Activated CD4-positive, alpha-beta T cell treated with anti-CD3 and anti-CD28 coated beads, Interleukin-2, amount 10 ng/mL, durations not matched to agents 7 days and 5 days (primary cell): ENCODE data around the gene DOK5. TPM values are rescaled to one million over a fixed set of nuclear protein-coding genes. Genes with fewer than 3 reads are reported as not detected.

Source experiments
- CTCF ChIA-PET: fragments of 350-600 bp; sonication (Branson Sonifier 250); formaldehyde crosslinking; loops from one replicate; lab custom pipeline; 2021; ENCODE audit warnings: antibody characterized with exemption; lab: Charles Lee
- POLR2A ChIA-PET: fragments of 350-600 bp; sonication (Branson Sonifier 250); formaldehyde crosslinking; loops from one replicate; lab custom pipeline; 2021; ENCODE audit warnings: antibody characterized with exemption; lab: Charles Lee
- DNase-seq: peaks from one replicate; pipeline ENCODE4 v3.0.0-alpha.2; 2020
- H3K27ac Mint-ChIP-seq: one replicate; pipeline ENCODE4 v1.8.0; 2021; ENCODE audit warnings: mild to moderate bottlenecking, moderate library complexity, mixed read lengths
- H3K27me3 Mint-ChIP-seq: one replicate; pipeline ENCODE4 v1.8.0; 2021; ENCODE audit warnings: mixed read lengths
- H3K36me3 Mint-ChIP-seq: one replicate; pipeline ENCODE4 v1.8.0; 2021; ENCODE audit warnings: low read depth, mixed read lengths
- H3K4me1 Mint-ChIP-seq: one replicate; pipeline ENCODE4 v1.8.0; 2021; ENCODE audit warnings: mixed read lengths
- H3K4me3 Mint-ChIP-seq: one replicate; pipeline ENCODE4 v1.8.0; 2021; ENCODE audit warnings: mild to moderate bottlenecking, moderate library complexity, mixed read lengths
- H3K9me3 Mint-ChIP-seq: one replicate; pipeline ENCODE4 v1.8.0; 2021; ENCODE audit warnings: mixed read lengths
- total RNA-seq, 2 experiments: library from RNA; stranded (reverse); gene quantifications; one replicate each; pipeline ENCODE4 v1.2.3, GENCODE V29; 2021

DOK5 gene
- total RNA-seq, 2 experiments from 2014 or later: not detected

GRCh38 chr20:54499111-54499510 lies 23.7 kb downstream of the DOK5 start:
- DNase-seq: no peak
- Mint-ChIP-seq H3K4me1 (no peaks in the 10 kb centered on the region), H3K27ac (no peak overlapping the region), H3K27me3 (no peaks in the 10 kb centered on the region), H3K4me3 (no peak overlapping the region), H3K36me3 (no peaks in the 10 kb centered on the region), H3K9me3 (no peaks in the 10 kb centered on the region)
- POLR2A ChIA-PET: no interaction called here
- CTCF ChIA-PET: no interaction called here

- H3K27ac Mint-ChIP-seq: no peak overlapping the region
- no peaks in the 10 kb centered on the region for H3K9me3 Mint-ChIP-seq
- ChIA-PET POLR2A (no interaction called here), CTCF (no interaction called here)
- no peaks in the 10 kb centered on the region for H3K27me3 Mint-ChIP-seq
- H3K4me3 Mint-ChIP-seq: no peak overlapping the region
- DNase-seq: no peak
- no peaks in the 10 kb centered on the region for H3K36me3 Mint-ChIP-seq
- H3K4me1 Mint-ChIP-seq: no peaks in the 10 kb centered on the region
Measured at GRCh38 chr20:54502179-54502578, 26.8 kb downstream of the DOK5 start.

GRCh38 chr20:54506643-54507042 lies 31.2 kb downstream of the DOK5 start:
- ChIA-PET POLR2A (no interaction called here), CTCF (no interaction called here)
- DNase-seq: no peak
- no peak overlapping the region for H3K4me3 Mint-ChIP-seq
- no peaks in the 10 kb centered on the region for H3K4me1 Mint-ChIP-seq
- H3K27me3 Mint-ChIP-seq: no peaks in the 10 kb centered on the region
- no peaks in the 10 kb centered on the region for H3K36me3 Mint-ChIP-seq
- H3K9me3 Mint-ChIP-seq: no peaks in the 10 kb centered on the region
- no peak overlapping the region for H3K27ac Mint-ChIP-seq

GRCh38 chr20:54510541-54511129 lies 35.2 kb downstream of the DOK5 start:
- Mint-ChIP-seq H3K4me1 (no peaks in the 10 kb centered on the region), H3K27ac (no peak overlapping the region), H3K36me3 (no peaks in the 10 kb centered on the region), H3K4me3 (no peak overlapping the region), H3K9me3 (peaks cover 3% of the 10 kb centered on the region), H3K27me3 (no peaks in the 10 kb centered on the region)
- DNase-seq: no peak
- POLR2A ChIA-PET: no interaction called here
- CTCF ChIA-PET: no interaction called here

- H3K4me3 Mint-ChIP-seq: no peak overlapping the region
- peaks cover 3% of the 10 kb centered on the region for H3K9me3 Mint-ChIP-seq
- H3K4me1 Mint-ChIP-seq: no peaks in the 10 kb centered on the region
- no peaks in the 10 kb centered on the region for H3K27me3 Mint-ChIP-seq
- H3K36me3 Mint-ChIP-seq: no peaks in the 10 kb centered on the region
- CTCF ChIA-PET: no interaction called here
- DNase-seq: no peak
- POLR2A ChIA-PET: no interaction called here
- H3K27ac Mint-ChIP-seq: no peak overlapping the region
Measured at GRCh38 chr20:54512694-54513093, 37.3 kb downstream of the DOK5 start.

GRCh38 chr20:54514028-54514607 lies 38.7 kb downstream of the DOK5 start:
- Mint-ChIP-seq H3K4me1 (no peaks in the 10 kb centered on the region), H3K9me3 (peaks cover 3% of the 10 kb centered on the region), H3K4me3 (no peak overlapping the region), H3K27ac (no peak overlapping the region), H3K36me3 (no peaks in the 10 kb centered on the region), H3K27me3 (no peaks in the 10 kb centered on the region)
- no peak for DNase-seq
- CTCF ChIA-PET: no interaction called here
- POLR2A ChIA-PET: no interaction called here

GRCh38 chr20:54515793-54516628 lies 40.6 kb downstream of the DOK5 start:
- POLR2A ChIA-PET: no interaction called here
- Mint-ChIP-seq H3K4me3 (no peak overlapping the region), H3K9me3 (peaks cover 3% of the 10 kb centered on the region), H3K27ac (no peak overlapping the region), H3K4me1 (no peaks in the 10 kb centered on the region), H3K27me3 (no peaks in the 10 kb centered on the region), H3K36me3 (no peaks in the 10 kb centered on the region)
- no peak for DNase-seq
- CTCF ChIA-PET: no interaction called here

GRCh38 chr20:54517241-54517975 lies 42.0 kb downstream of the DOK5 start:
- no peak for DNase-seq
- no peaks in the 10 kb centered on the region for H3K4me1 Mint-ChIP-seq
- ChIA-PET POLR2A (no interaction called here), CTCF (no interaction called here)
- no peak overlapping the region for H3K4me3 Mint-ChIP-seq
- H3K36me3 Mint-ChIP-seq: no peaks in the 10 kb centered on the region
- H3K27me3 Mint-ChIP-seq: no peaks in the 10 kb centered on the region
- peaks cover 3% of the 10 kb centered on the region for H3K9me3 Mint-ChIP-seq
- no peak overlapping the region for H3K27ac Mint-ChIP-seq

GRCh38 chr20:54524849-54525248 lies 49.5 kb downstream of the DOK5 start:
- Mint-ChIP-seq H3K36me3 (no peaks in the 10 kb centered on the region), H3K9me3 (no peaks in the 10 kb centered on the region), H3K27me3 (no peaks in the 10 kb centered on the region), H3K27ac (no peak overlapping the region), H3K4me1 (no peaks in the 10 kb centered on the region), H3K4me3 (no peak overlapping the region)
- no peak for DNase-seq
- POLR2A ChIA-PET: no interaction called here
- CTCF ChIA-PET: no interaction called here

GRCh38 chr20:54525916-54526590 lies 50.7 kb downstream of the DOK5 start:
- POLR2A ChIA-PET: no interaction called here

GRCh38 chr20:54526801-54527200 lies 51.4 kb downstream of the DOK5 start:
- ChIA-PET POLR2A (no interaction called here), CTCF (no interaction called here)
- H3K9me3 Mint-ChIP-seq: no peaks in the 10 kb centered on the region
- H3K36me3 Mint-ChIP-seq: no peaks in the 10 kb centered on the region
- DNase-seq: no peak
- H3K4me3 Mint-ChIP-seq: no peak overlapping the region
- no peaks in the 10 kb centered on the region for H3K27me3 Mint-ChIP-seq
- H3K4me1 Mint-ChIP-seq: no peaks in the 10 kb centered on the region
- H3K27ac Mint-ChIP-seq: no peak overlapping the region

More at GRCh38 chr20:54525916-54526590, 50.7 kb downstream of the DOK5 start:
- CTCF ChIA-PET: interaction anchor here (0.7 kb wide), 1 partner anchor 52 kb away, joined by 3 read pairs; no protein-coding TSS in a partner anchor
- Mint-ChIP-seq H3K9me3 (no peaks in the 10 kb centered on the region), H3K27ac (no peak overlapping the region), H3K4me3 (no peak overlapping the region), H3K4me1 (no peaks in the 10 kb centered on the region), H3K27me3 (no peaks in the 10 kb centered on the region), H3K36me3 (no peaks in the 10 kb centered on the region)
- no peak for DNase-seq

- ChIA-PET POLR2A (no interaction called here), CTCF (no interaction called here)
- Mint-ChIP-seq H3K27ac (no peak overlapping the region), H3K27me3 (no peaks in the 10 kb centered on the region), H3K36me3 (no peaks in the 10 kb centered on the region), H3K4me1 (no peaks in the 10 kb centered on the region), H3K9me3 (no peaks in the 10 kb centered on the region), H3K4me3 (no peak overlapping the region)
- DNase-seq: no peak
Measured at GRCh38 chr20:54532573-54532972, 57.2 kb downstream of the DOK5 start.
